Vagina (tissue), 2 donors: ENCODE data around the gene LRRC74B.

ENCODE experiments used
- POLR2A ChIP-seq, 2 donors: fragments of 450-650 bp; IDR thresholded peaks; one replicate each; pipeline ENCODE4 v1.6.1; 2017; ENCODE audit warnings: antibody characterized with exemption in 2 of 2, mild to moderate bottlenecking in 2 of 2, moderate library complexity in 2 of 2
- POLR2AphosphoS5 ChIP-seq, 2 donors: sonication (generic); formaldehyde crosslinking; IDR thresholded peaks; one replicate each; pipeline ENCODE4 v1.9.0; 2017; ENCODE audit warnings: antibody characterized with exemption in 2 of 2, mild to moderate bottlenecking in 2 of 2, low read depth in 1 of 2; ENCODE audit not compliant: insufficient read depth in 1 of 2
- TF ChIP-seq, protein P1 (sequence below), 3 experiments: fragments of 450-650 bp in 2 of 3; fragments of 200-600 bp in 1 of 3; sonication (generic) in 1 of 3; IDR thresholded peaks; one replicate each; pipeline ENCODE4 v1.5.1; 2017 to 2019; ENCODE audit warnings: antibody characterized with exemption in 3 of 3, mild to moderate bottlenecking in 2 of 3, moderate library complexity in 2 of 3

- TF ChIP-seq, protein P1, sequence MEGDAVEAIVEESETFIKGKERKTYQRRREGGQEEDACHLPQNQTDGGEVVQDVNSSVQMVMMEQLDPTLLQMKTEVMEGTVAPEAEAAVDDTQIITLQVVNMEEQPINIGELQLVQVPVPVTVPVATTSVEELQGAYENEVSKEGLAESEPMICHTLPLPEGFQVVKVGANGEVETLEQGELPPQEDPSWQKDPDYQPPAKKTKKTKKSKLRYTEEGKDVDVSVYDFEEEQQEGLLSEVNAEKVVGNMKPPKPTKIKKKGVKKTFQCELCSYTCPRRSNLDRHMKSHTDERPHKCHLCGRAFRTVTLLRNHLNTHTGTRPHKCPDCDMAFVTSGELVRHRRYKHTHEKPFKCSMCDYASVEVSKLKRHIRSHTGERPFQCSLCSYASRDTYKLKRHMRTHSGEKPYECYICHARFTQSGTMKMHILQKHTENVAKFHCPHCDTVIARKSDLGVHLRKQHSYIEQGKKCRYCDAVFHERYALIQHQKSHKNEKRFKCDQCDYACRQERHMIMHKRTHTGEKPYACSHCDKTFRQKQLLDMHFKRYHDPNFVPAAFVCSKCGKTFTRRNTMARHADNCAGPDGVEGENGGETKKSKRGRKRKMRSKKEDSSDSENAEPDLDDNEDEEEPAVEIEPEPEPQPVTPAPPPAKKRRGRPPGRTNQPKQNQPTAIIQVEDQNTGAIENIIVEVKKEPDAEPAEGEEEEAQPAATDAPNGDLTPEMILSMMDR (IDR thresholded peaks at IDR 0.05) = no peak
- no peak for TF ChIP-seq POLR2A (IDR thresholded peaks at IDR 0.05)
- no peak for TF ChIP-seq POLR2AphosphoS5 (IDR thresholded peaks at IDR 0.05; ENCODE audit: insufficient read depth in 1 of 2, low read depth in 1 of 2)
Measured at GRCh38 chr22:21034989-21035388, 10.8 kb upstream of the LRRC74B start.
